Stimulated activated CD8-positive, alpha-beta memory T cell treated with anti-CD3 and anti-CD28 coated beads, Interleukin-4, amount 100 ng/mL, for 24 hours (primary cell): Measurements from ENCODE around the gene RTN4RL2.

Source experiments
- DNase-seq: peaks from one replicate; pipeline ENCODE4 v3.0.0-alpha.2; 2020; ENCODE audit warnings: low read depth

RTN4RL2 gene

DNA sequence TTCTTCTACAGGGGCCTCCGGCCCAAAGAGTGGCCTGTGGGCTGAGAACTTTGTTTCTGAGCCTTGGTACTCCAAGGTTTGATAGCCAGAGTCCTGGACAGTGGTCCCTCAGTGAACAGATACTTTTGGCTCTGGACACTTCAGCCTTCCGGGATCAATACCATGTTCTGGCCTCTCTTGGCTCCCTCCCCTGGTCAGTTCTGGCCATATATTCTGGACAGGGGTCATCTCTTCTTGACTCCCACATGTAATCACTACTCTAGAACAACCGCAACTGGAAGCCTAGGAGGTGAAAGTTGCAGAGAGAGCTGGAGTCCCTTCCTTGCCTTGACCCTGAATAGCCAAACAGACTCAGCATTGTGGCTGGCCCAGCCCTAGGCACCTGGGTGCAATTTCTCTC lies 2.3 kb downstream of the RTN4RL2 start:
- DNase-seq = no peak

DNA sequence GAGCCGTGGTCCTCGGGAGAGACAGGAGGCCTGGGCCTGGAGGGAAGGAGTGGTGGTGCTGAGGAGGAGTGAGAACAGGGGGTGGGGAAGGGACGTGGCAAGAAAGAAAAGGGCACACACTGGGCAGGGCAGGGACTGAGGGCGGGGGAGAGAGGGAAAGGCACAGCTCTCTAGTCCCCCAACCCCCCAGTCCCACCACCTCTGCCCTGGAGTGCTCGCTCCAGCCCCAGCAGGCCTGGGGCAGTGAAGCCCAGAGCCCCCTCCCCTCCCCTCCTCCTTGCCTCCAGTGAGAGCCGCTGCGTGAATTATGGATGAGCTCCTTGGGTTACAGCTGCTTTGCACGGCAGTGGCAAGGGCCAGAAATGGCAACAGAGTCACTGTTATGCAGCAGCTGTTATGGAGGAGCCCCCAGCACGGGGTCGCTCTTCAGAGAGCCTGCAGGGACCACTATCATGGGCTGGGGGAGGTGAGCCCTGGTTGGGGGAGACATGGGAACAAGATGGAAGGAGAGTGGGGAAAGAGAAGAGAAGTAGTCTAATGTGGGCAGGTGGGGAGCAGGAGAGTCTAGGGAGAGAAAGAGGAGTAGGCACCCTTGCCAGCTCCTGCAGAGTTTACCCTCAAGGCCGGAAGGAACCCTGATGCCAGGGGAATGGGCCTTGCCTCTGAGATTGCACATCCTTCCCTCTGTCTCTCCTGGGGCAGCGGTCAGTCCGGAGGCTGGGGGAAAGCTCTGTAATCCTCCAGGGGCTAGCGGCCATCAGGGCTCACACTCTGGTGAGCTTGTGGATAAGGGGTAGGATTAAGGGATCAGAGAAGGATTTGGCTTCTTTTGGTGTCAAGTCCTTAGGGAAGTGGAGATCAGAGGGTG lies 3.6 kb downstream of the RTN4RL2 start:
- DNase-seq = no peak

GRCh38 chr11:57464539-57465181 lies 4.3 kb downstream of the RTN4RL2 start:
- no peak for DNase-seq

- no peak for DNase-seq
Observed at GRCh38 chr11:57466680-57467079, 6.4 kb downstream of the RTN4RL2 start.

DNA sequence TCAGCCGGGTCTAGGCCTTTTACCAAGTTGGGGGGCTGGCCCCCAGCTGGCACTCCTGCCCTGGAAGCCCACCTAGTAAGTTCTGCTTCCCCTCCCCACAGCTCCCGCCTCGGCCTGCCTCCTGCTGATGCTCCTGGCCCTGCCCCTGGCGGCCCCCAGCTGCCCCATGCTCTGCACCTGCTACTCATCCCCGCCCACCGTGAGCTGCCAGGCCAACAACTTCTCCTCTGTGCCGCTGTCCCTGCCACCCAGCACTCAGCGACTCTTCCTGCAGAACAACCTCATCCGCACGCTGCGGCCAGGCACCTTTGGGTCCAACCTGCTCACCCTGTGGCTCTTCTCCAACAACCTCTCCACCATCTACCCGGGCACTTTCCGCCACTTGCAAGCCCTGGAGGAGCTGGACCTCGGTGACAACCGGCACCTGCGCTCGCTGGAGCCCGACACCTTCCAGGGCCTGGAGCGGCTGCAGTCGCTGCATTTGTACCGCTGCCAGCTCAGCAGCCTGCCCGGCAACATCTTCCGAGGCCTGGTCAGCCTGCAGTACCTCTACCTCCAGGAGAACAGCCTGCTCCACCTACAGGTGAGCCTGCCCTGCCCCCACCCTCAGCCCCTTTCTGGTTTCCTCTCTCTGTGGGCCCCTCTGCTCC lies 7.3 kb downstream of the RTN4RL2 start:
- no peak for DNase-seq

GRCh38 chr11:57468276-57468675 lies 7.9 kb downstream of the RTN4RL2 start:
- DNase-seq = no peak

- DNase-seq = no peak
Observed at GRCh38 chr11:57469268-57469667, 8.9 kb downstream of the RTN4RL2 start.

GRCh38 chr11:57471496-57471895 lies 11.2 kb downstream of the RTN4RL2 start:
- DNase-seq = no peak

- DNase-seq = no peak
Observed at GRCh38 chr11:57473285-57473841, 13.0 kb downstream of the RTN4RL2 start.

- peak; percentile 25 for DNase-seq
Observed at GRCh38 chr11:57474017-57474802, 13.9 kb downstream of the RTN4RL2 start.

DNA sequence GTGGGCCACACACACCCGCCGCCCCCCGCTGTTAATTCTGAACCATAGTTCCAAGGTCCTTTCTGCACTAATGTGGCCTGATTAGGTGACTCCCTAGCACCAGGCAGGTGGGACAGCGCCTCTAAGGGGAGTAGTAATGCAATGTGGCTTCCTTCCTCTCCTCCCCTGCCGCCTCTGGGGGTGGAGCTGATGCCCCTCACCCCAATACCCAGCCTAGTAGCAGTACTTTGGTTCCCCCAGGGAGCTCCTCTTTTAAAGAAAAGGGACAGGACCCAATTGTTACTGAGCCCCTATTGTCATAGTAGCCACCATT lies 14.4 kb downstream of the RTN4RL2 start:
- DNase-seq = no peak

GRCh38 chr11:57475191-57475590 lies 14.9 kb downstream of the RTN4RL2 start:
- DNase-seq = no peak

- DNase-seq = no peak
Observed at GRCh38 chr11:57475671-57476046, 15.3 kb downstream of the RTN4RL2 start.

GRCh38 chr11:57476047-57476756 lies 15.9 kb downstream of the RTN4RL2 start:
- peak; percentile 16 for DNase-seq

- DNase-seq = no peak
Observed at GRCh38 chr11:57476757-57477506, 16.6 kb downstream of the RTN4RL2 start.

DNA sequence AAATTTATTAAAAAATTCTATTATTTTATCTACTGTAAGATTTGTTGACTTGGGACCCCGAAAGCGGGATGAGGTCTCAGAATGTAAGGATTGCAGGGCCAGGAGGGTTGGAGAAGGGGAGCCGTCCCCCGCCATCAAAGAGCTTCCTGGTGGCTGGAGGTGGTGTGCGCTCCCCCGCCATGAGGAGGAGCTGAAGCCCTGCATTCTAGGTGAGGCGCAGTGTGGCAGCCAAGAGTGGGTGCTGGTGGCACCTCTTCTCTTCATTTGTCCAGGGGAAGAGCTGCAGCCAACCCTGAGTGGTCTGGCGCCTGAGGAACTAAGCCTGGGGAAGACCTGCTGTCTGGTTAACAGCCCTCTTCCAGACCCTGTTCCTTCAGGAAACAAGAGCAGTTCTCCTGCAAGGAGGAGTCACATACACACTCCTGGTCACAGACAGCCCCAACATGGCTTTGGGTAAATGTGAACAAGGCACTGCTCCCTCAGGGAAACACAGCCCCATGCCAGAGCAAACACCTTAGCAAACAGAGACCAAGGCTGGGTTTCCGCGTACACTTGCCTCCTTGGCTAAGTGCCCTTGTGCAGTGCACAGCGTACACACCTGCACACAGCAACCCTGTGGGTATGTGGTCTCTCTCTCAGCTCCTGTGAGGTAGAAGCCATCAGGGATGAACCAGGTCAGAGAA lies 17.3 kb downstream of the RTN4RL2 start:
- no peak for DNase-seq

DNA sequence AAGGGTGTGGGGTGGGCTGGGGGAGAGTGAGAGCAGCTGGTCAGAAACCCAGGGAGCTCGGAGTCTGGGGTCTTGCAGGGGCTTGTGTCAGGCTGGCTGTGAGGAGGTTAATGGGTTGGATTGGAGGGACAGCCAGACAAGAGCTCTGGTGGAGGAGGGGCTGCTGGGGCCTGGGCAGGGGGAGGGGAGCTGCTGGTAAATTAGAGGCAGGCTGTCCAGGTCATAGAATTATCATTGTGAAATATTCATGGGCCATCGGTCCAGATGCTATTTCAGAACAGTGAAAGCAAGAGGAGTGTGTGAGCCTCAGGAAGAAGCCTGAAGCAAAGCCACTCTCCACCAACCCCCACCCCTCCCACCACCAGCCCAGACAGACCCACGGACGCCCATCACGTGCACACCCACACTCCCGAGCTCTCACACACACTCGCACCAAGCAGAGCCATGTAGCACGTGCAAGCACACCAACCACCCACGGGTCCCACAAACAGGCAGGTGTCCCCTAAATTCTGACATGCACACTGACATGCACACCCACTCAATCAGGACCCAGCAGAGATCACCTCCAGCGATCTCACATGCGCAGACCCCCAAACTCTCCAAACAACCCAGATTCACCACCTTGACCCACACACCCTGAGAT lies 18.8 kb downstream of the RTN4RL2 start:
- DNase-seq = no peak

DNA sequence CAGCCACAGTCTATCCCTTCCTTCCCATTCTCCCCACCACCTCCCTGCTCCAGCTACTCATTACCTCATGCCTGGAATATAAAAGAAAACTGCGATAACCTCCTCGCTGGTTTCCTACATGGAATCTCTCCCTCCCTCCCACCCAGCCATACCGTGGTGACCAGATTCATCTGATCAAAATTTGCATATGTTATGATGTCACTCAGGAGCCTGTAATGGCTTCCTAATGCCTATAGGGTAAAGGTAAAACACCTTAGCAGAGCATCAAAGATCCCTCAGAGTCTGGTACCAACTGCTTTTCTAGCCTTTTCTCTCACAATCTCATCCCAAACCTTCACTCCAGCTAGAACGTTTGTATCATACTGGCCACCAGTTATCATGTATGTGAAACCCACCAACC lies 19.6 kb downstream of the RTN4RL2 start:
- no peak for DNase-seq

DNA sequence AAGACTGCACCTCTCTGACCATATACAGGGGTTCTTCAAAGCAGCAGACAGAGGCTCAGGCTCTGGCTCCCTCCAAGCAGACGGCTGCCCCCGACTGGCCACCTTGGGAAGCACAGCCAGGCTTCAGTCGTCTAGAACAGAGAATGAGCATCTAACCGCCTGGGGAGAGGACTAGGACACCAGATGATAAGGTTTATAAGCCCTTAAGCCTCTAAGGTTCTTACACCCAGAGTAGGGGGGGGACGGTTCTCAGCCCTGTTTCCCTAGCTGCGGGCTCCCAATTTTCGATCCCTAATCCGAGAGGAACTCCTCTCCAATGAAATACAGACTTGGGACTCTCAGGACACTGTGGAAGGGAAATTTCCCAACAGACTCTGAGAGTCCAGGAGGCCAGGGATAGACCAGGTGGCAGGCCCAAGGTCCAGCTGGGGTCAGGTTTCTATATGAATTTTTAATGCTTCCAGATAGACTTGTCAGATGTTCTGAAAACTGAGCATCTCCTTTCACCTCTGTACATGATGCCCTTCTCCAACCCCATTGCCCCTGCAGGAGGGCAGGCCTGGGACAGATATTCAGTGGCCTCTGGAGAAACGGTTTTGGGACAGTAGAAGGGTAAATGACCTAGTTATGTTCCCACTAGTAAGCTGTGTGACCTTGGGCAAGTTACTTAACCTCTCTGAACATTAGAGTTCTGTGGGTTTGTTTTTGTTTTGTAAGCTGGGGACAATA lies 20.2 kb downstream of the RTN4RL2 start:
- peak; percentile 63 for DNase-seq
